Ishikawa (cell line): ENCODE measurements around the gene ZNF841.

ENCODE experiments used
- CEBPB ChIP-seq: IDR thresholded peaks from 2 replicates; pipeline ENCODE4 v1.6.1; 2012
- CREB1 ChIP-seq: IDR thresholded peaks from 2 replicates; pipeline ENCODE4 v1.6.1; 2012; ENCODE audit warnings: low read depth
- EGR1 ChIP-seq: IDR thresholded peaks from 2 replicates; pipeline ENCODE4 v1.6.1; 2012
- EP300 ChIP-seq: IDR thresholded peaks from 2 replicates; pipeline ENCODE4 v1.6.1; 2012; ENCODE audit warnings: borderline replicate concordance
- FOXM1 ChIP-seq: IDR thresholded peaks from 2 replicates; pipeline ENCODE4 v1.6.1; 2012; ENCODE audit warnings: low read depth, borderline replicate concordance
- MAX ChIP-seq: IDR thresholded peaks from 2 replicates; pipeline ENCODE4 v1.6.1; 2012
- NFIC ChIP-seq: IDR thresholded peaks from 2 replicates; pipeline ENCODE4 v1.6.1; 2012
- RAD21 ChIP-seq: IDR thresholded peaks from 2 replicates; pipeline ENCODE4 v1.6.1; 2012; ENCODE audit warnings: low read depth
- REST ChIP-seq: IDR thresholded peaks from 2 replicates; pipeline ENCODE4 v1.6.1; 2012; ENCODE audit warnings: low read depth, mild to moderate bottlenecking
- TAF1 ChIP-seq: IDR thresholded peaks from 2 replicates; pipeline ENCODE4 v1.6.1; 2012; ENCODE audit warnings: low read depth, mild to moderate bottlenecking
- TCF12 ChIP-seq: IDR thresholded peaks from 2 replicates; pipeline ENCODE4 v1.6.1; 2012; ENCODE audit warnings: low read depth
- TEAD4 ChIP-seq: IDR thresholded peaks from 2 replicates; pipeline ENCODE4 v1.6.1; 2012
- USF1 ChIP-seq: IDR thresholded peaks from 2 replicates; pipeline ENCODE4 v1.6.1; 2012
- YY1 ChIP-seq: IDR thresholded peaks from 2 replicates; pipeline ENCODE4 v1.6.1; 2012; ENCODE audit warnings: low read depth
- ZBTB7A ChIP-seq: IDR thresholded peaks from 2 replicates; pipeline ENCODE4 v1.6.1; 2012; ENCODE audit warnings: low read depth

ZNF841 gene

GRCh38 chr19:52069653-52070052 is 25.9 kb downstream of the ZNF841 start:
- TF ChIP-seq CEBPB = no peak
- no peak for TF ChIP-seq TAF1

- no peak for TF ChIP-seq TEAD4
- no peak for TF ChIP-seq EP300
Observed at GRCh38 chr19:52066258-52066863, 29.2 kb downstream of the ZNF841 start.

GRCh38 chr19:52065399-52065798 is 30.2 kb downstream of the ZNF841 start:
- TF ChIP-seq NFIC (no peak), USF1 (no peak), TAF1 (no peak), EP300 (no peak), YY1 (no peak), TCF12 (no peak), FOXM1 (no peak), CREB1 (no peak), ZBTB7A (no peak), MAX (no peak), EGR1 (no peak), TEAD4 (no peak), CEBPB (no peak)

- TF ChIP-seq EP300 (no peak), ZBTB7A (no peak), TEAD4 (peak; percentile 45), EGR1 (peak; percentile 80), CREB1 (peak; percentile 45; the same call in 1 of the 2 replicates), MAX (peak; percentile 38), USF1 (no peak), YY1 (peak; percentile 98)
Observed at GRCh38 chr19:52048555-52049501, 46.7 kb downstream of the ZNF841 start, which contains the start of gene ZNF432. ZNF432 (minus strand) TSS chr19:52048838; CDS start chr19:52046868, 1,970 bp downstream.

- TF ChIP-seq REST (no peak), TEAD4 (no peak), ZBTB7A (no peak), EP300 (no peak), EGR1 (no peak), RAD21 (no peak), CEBPB (no peak), YY1 (no peak), FOXM1 (no peak), USF1 (no peak)
Observed at GRCh38 chr19:52039169-52039568, 56.4 kb downstream of the ZNF841 start.

GRCh38 chr19:52034051-52034728 is 61.4 kb downstream of the ZNF841 start:
- TF ChIP-seq YY1 (no peak), EGR1 (no peak), REST (no peak), CREB1 (no peak), USF1 (no peak), NFIC (no peak), CEBPB (no peak)
